HepG2 (cell line): ENCODE data around the gene CCDC88B. TPM values are rescaled to one million over a fixed set of nuclear protein-coding genes. Genes with fewer than 3 reads are reported as not detected.

Experiments
- ATAC-seq: fragments of 200-7000 bp; cut with Tn5 transposase; 3 replicates; pipeline ENCODE4 v1.9.1; 2020; ENCODE audit warnings: mild to moderate bottlenecking, moderate library complexity
- BruUV-seq: library from RNA; stranded (reverse); fragments of 400-500 nt; replicated peaks from 2 replicates; lab custom pipeline; 2021; lab: Mats Ljungman, UMichigan
- CTCF ChIA-PET: fragments of 300-600 bp; formaldehyde crosslinking; extraction: SDS; loops from one replicate; lab custom pipeline; 2021; ENCODE audit warnings: low total read pairs, inconsistent platforms, low intra/inter-chr PET ratio; lab: Yijun Ruan, JAX
- POLR2A ChIA-PET: fragments of 350-600 bp; sonication (Branson Sonifier 250); formaldehyde crosslinking; loops from one replicate; lab custom pipeline; 2020; ENCODE audit warnings: antibody characterized with exemption, inconsistent platforms; lab: Yijun Ruan, JAX
- DNase-seq: peaks from one replicate; pipeline ENCODE4 v3.0.0-alpha.2; 2015; ENCODE audit warnings: low spot score
- FAIRE-seq: peaks from 3 replicates; lab custom pipeline; 2011; peaks lifted over from hg19 to GRCh38; lab: Jason Lieb, UNC
- H2AFZ ChIP-seq: one replicate; pipeline ENCODE4 v1.6.1; 2011; ENCODE audit warnings: low read length, inconsistent platforms
- H3K27ac ChIP-seq: fragments of 300-600 bp; 3 replicates; pipeline ENCODE4 v1.8.0; 2011; ENCODE audit warnings: mixed run types, mild to moderate bottlenecking, mixed read lengths, low read length, inconsistent platforms; ENCODE audit not compliant: insufficient read depth; ENCODE audit errors: extremely low read length
- H3K27me3 ChIP-seq, 2 experiments: fragments of 200-600 bp in 1 of 2; 2 replicates in 1 of 2; 3 replicates in 1 of 2; pipeline versions ENCODE4 v1.6.0 to v1.8.0; 2011; ENCODE audit warnings: low read length in 2 of 2, mild to moderate bottlenecking in 2 of 2, moderate library complexity in 2 of 2, inconsistent platforms in 1 of 2; ENCODE audit not compliant: insufficient read depth in 2 of 2, control insufficient read depth in 1 of 2
- H3K36me3 ChIP-seq, 2 experiments: fragments of 200-600 bp in 1 of 2; replicated peaks in 1 of 2; 2 replicates in 1 of 2; 3 replicates in 1 of 2; pipeline versions ENCODE4 v1.5.1 to v1.8.0; 2011; ENCODE audit warnings: low read length in 2 of 2, inconsistent platforms in 1 of 2; ENCODE audit not compliant: insufficient read depth in 2 of 2, control insufficient read depth in 1 of 2
- H3K4me1 ChIP-seq: 2 replicates; pipeline ENCODE4 v1.5.1; 2012; ENCODE audit warnings: low read length, inconsistent platforms; ENCODE audit not compliant: insufficient read depth
- H3K4me2 ChIP-seq: 2 replicates; pipeline ENCODE4 v1.6.0; 2011; ENCODE audit warnings: low read depth, low read length, inconsistent platforms
- H3K4me3 ChIP-seq, 3 experiments: fragments of 200-600 bp in 1 of 3; sonication (generic), shearing (Covaris generic) in 1 of 3; replicated peaks in 1 of 3; 2 replicates each; pipeline ENCODE4 v1.5.1; 2011 to 2016; ENCODE audit warnings: low read length in 3 of 3, inconsistent platforms in 2 of 3, low read depth in 2 of 3, mild to moderate bottlenecking in 2 of 3, control low read depth in 1 of 3, mixed read lengths in 1 of 3; ENCODE audit not compliant: insufficient read depth in 1 of 3
- H3K79me2 ChIP-seq: one replicate; pipeline ENCODE4 v1.6.1; 2011; ENCODE audit warnings: low read length, inconsistent platforms; ENCODE audit not compliant: insufficient read depth
- H3K9ac ChIP-seq: 2 replicates; pipeline ENCODE4 v1.6.0; 2011; ENCODE audit warnings: mild to moderate bottlenecking, low read depth, low read length, inconsistent platforms; ENCODE audit not compliant: insufficient read depth
- H3K9me3 ChIP-seq: 2 replicates; pipeline ENCODE4 v1.5.1; 2012; ENCODE audit warnings: mild to moderate bottlenecking, low read length
- H4K20me1 ChIP-seq: 2 replicates; pipeline ENCODE4 v1.6.0; 2011; ENCODE audit warnings: inconsistent platforms, mild to moderate bottlenecking, low read length, moderate library complexity; ENCODE audit not compliant: insufficient read depth
- BCL6 ChIP-seq: IDR thresholded peaks from 2 replicates; pipeline ENCODE4 v1.6.1; 2016; ENCODE audit warnings: missing genetic modification reagents, missing compliant biosample characterization
- HMGA1 ChIP-seq: sonication (generic); formaldehyde crosslinking; conservative IDR thresholded peaks from 2 replicates; pipeline ENCODE4 v1.4.0; 2020; ENCODE audit warnings: missing genetic modification reagents
- HNF1A ChIP-seq, 2 experiments: sonication (generic) in 1 of 2; formaldehyde crosslinking in 1 of 2; IDR thresholded peaks; 2 replicates each; pipeline versions ENCODE4 v1.4.0 to v1.6.1; 2016 to 2020; ENCODE audit warnings: borderline replicate concordance in 1 of 2, low read depth in 1 of 2, mild to moderate bottlenecking in 1 of 2, missing genetic modification reagents in 1 of 2
- IRF2 ChIP-seq: IDR thresholded peaks from 2 replicates; pipeline ENCODE4 v1.6.1; 2018; ENCODE audit warnings: missing genetic modification reagents, missing compliant biosample characterization
- NCOR1 ChIP-seq: fragments of 200-600 bp; sonication (generic); IDR thresholded peaks from 2 replicates; pipeline ENCODE4 v1.7.0; 2017; ENCODE audit warnings: antibody characterized with exemption, low read length, borderline replicate concordance
- PCBP1 ChIP-seq: fragments of 200-400 bp; formaldehyde crosslinking; IDR thresholded peaks from 2 replicates; pipeline ENCODE4 v1.6.1; 2017; ENCODE audit warnings: mild to moderate bottlenecking, low read depth, low read length, borderline replicate concordance
- PLRG1 ChIP-seq: fragments of 450-650 bp; conservative IDR thresholded peaks from 2 replicates; pipeline ENCODE4 v1.6.1; 2016
- RARG ChIP-seq: sonication (generic); formaldehyde crosslinking; IDR thresholded peaks from 2 replicates; pipeline ENCODE4 v1.4.0; 2020; ENCODE audit warnings: low read depth, mild to moderate bottlenecking, missing genetic modification reagents
- RBM22 ChIP-seq: fragments of 200-400 bp; formaldehyde crosslinking; optimal IDR thresholded peaks from 2 replicates; pipeline ENCODE3; 2017; ENCODE audit warnings: mild to moderate bottlenecking, low read length, moderate library complexity
- SIN3B ChIP-seq: fragments of 150-350 bp; IDR thresholded peaks from 2 replicates; pipeline ENCODE4 v1.6.1; 2014; ENCODE audit warnings: low read length
- ZNF20 ChIP-seq: sonication (generic); formaldehyde crosslinking; IDR thresholded peaks from 2 replicates; pipeline ENCODE4 v1.4.0; 2020; ENCODE audit warnings: mild to moderate bottlenecking, moderate library complexity, missing genetic modification reagents
- ZNF24 ChIP-seq: fragments of 450-650 bp; IDR thresholded peaks from 2 replicates; pipeline ENCODE4 v1.6.1; 2017; ENCODE audit warnings: antibody characterized with exemption, mild to moderate bottlenecking
- ZNF431 ChIP-seq: sonication (generic); formaldehyde crosslinking; IDR thresholded peaks from 2 replicates; pipeline ENCODE4 v1.9.0; 2022; ENCODE audit warnings: missing genetic modification reagents, low read depth, mild to moderate bottlenecking, borderline replicate concordance
- ZNF549 ChIP-seq: sonication (generic); formaldehyde crosslinking; IDR thresholded peaks from 2 replicates; pipeline ENCODE4 v1.5.0; 2020; ENCODE audit warnings: missing genetic modification reagents
- ZNF556 ChIP-seq: sonication (generic); formaldehyde crosslinking; IDR thresholded peaks from 2 replicates; pipeline ENCODE4 v1.4.0; 2020; ENCODE audit warnings: mild to moderate bottlenecking, missing genetic modification reagents, borderline replicate concordance
- ZNF558 ChIP-seq: sonication (generic); formaldehyde crosslinking; IDR thresholded peaks from 2 replicates; pipeline ENCODE4 v1.9.0; 2022; ENCODE audit warnings: mild to moderate bottlenecking, missing genetic modification reagents, borderline replicate concordance
- ZNF660 ChIP-seq: sonication (generic); formaldehyde crosslinking; IDR thresholded peaks from 2 replicates; pipeline ENCODE4 v1.5.1; 2020; ENCODE audit warnings: mild to moderate bottlenecking, low read depth, missing genetic modification reagents, borderline replicate concordance
- ZNF703 ChIP-seq: sonication (generic); formaldehyde crosslinking; IDR thresholded peaks from 2 replicates; pipeline ENCODE4 v1.5.1; 2020; ENCODE audit warnings: missing genetic modification reagents, mild to moderate bottlenecking, moderate library complexity, borderline replicate concordance
- ZNF749 ChIP-seq: sonication (generic); formaldehyde crosslinking; IDR thresholded peaks from 2 replicates; pipeline ENCODE4 v1.8.0; 2022; ENCODE audit warnings: mild to moderate bottlenecking, missing genetic modification reagents, moderate library complexity, borderline replicate concordance
- ZSCAN20 ChIP-seq: sonication (generic); formaldehyde crosslinking; IDR thresholded peaks from 2 replicates; pipeline ENCODE4 v1.4.0; 2020; ENCODE audit warnings: missing genetic modification reagents, mild to moderate bottlenecking, borderline replicate concordance
- WGBS: methylation state at CpG from one replicate; pipeline ENCODE4 v1.1.6; 2017; ENCODE audit warnings: low lambda C conversion rate; 5-methylcytosine and 5-hydroxymethylcytosine counted together
- in situ Hi-C: cut with HindIII; loops from 2 replicates; pipeline ENCODE4 v1.10.0; 2017; ENCODE audit warnings: low pct_unique_long_range_greater_than_20kb; ENCODE audit not compliant: extremely low pct_ligation_motif_present
- intact Hi-C: fragments of 100-400 bp; cut with micrococcal nuclease; formaldehyde crosslinking; loops from one replicate; pipeline ENCODE4 v1.10.0; 2022; ENCODE audit not compliant: unreplicated experiment
- polyA plus RNA-seq, 8 experiments: library from polyadenylated mRNA; depleted of rRNA in 3 of 8; stranded (reverse) in 7 of 8; unstranded in 1 of 8; fragments of >200 nt; fragmentation: Illumina TruSeq in 4 of 8; extraction: Trizol in 4 of 8; gene quantifications; 2 replicates each; pipeline versions ENCODE4 v1.2.1 to v1.2.3, GENCODE V29; 2011 to 2016; ENCODE audit warnings: low read depth in 4 of 8, missing spikeins in 1 of 8, mixed read lengths in 1 of 8; ENCODE audit not compliant: insufficient read depth in 1 of 8
- total RNA-seq, 5 experiments: library from RNA; depleted of rRNA; stranded (reverse); fragments of >200 nt; fragmentation: Illumina TruSeq; extraction: Trizol; gene quantifications; 2 replicates each; pipeline ENCODE4 v1.2.3, GENCODE V29; 2016; ENCODE audit warnings: low read depth in 1 of 5

Gene CCDC88B
- total and polyA plus RNA-seq, 2 of the 13 experiments (the other 11 are each of a cell fraction or from before 2014, with no cell fraction given) = 3.6 to 4.8 TPM

- FAIRE-seq (peak; percentile 81), ATAC-seq (peak; percentile 55), DNase-seq (peak; percentile 80)
- H3K4me3 ChIP-seq = peak overlapping the region; percentile 51 to 79 (median 70)
- H2AFZ ChIP-seq = no peak overlapping the region
- no peaks in the 10 kb centered on the region for H4K20me1 ChIP-seq
- no peaks in the 10 kb centered on the region for H3K36me3 ChIP-seq
- WGBS = 3% methylated on average over 6 of the region's 46 CpGs
- peaks cover 15% of the 10 kb centered on the region for H3K79me2 ChIP-seq
- peaks cover 66% of the 10 kb centered on the region for H3K4me1 ChIP-seq
- in situ Hi-C loops = loop anchor here (5.0 kb wide), 1 partner anchor 62 kb away; the partner anchor contains the start of gene FKBP2
- no peaks in the 10 kb centered on the region for H3K9me3 ChIP-seq
- intact Hi-C loops = loop anchor here (2.0 to 10.0 kb wide), 3 partner anchors 34 to 120 kb away; partner anchors contain the start of genes PPP1R14B and STIP1
- peak overlapping the region; percentile 94 for H3K27ac ChIP-seq
- peak overlapping the region; percentile 88 for H3K9ac ChIP-seq
- BruUV-seq = TSS peak; percentile 99
- H3K27me3 ChIP-seq = peaks cover 3 to 13% of the 10 kb centered on the region in 2 experiments; a peak in 4 of 5 replicates
- CTCF ChIA-PET = interaction anchor here (1.3 to 2.4 kb wide), 2 partner anchors 33 to 100 kb away, joined by 7 to 12 read pairs; no protein-coding TSS in a partner anchor
- peak overlapping the region; percentile 84 for H3K4me2 ChIP-seq
- POLR2A ChIA-PET = interaction anchor here (0.6 to 5.5 kb wide), 21 partner anchors 12 to 474 kb away, joined by 3 to 103 read pairs (median 4); partner anchors contain the start of genes BAD, FKBP2, GPR137 and KCNK4
- TF ChIP-seq PCBP1 = no peak
- TF ChIP-seq HMGA1 (CRISPR knock-in tag) = no peak
- TF ChIP-seq RARG (CRISPR knock-in tag) = no peak
- TF ChIP-seq ZNF556 (CRISPR knock-in tag) = peak; percentile 42; the same call in 1 of the 2 replicates
- TF ChIP-seq ZSCAN20 (CRISPR knock-in tag) = 0 out of 2 replicates have a peak, but pooled peaks have one; percentile 46
- TF ChIP-seq ZNF749 = 0 out of 2 replicates have a peak, but pooled peaks have one; percentile 58
- TF ChIP-seq ZNF431 (CRISPR knock-in tag) = no peak; the same call in 1 of the 2 replicates
- no peak for TF ChIP-seq ZNF549 (CRISPR knock-in tag)
- no peak for TF ChIP-seq ZNF20 (CRISPR knock-in tag)
- TF ChIP-seq NCOR1 = peak; percentile 48; the same call in 1 of the 2 replicates
- TF ChIP-seq BCL6 = peak; percentile 94
- no peak for TF ChIP-seq ZNF703 (CRISPR knock-in tag)
- TF ChIP-seq IRF2 (CRISPR knock-in tag) = peak; percentile 70; the same call in 1 of the 2 replicates
- TF ChIP-seq ZNF660 (CRISPR knock-in tag) = no peak
- TF ChIP-seq ZNF558 (CRISPR knock-in tag) = no peak
- TF ChIP-seq PLRG1 = no peak
- TF ChIP-seq SIN3B = no peak
- TF ChIP-seq HNF1A (IDR thresholded peaks at IDR 0.05; ENCODE audit: low read depth) = no peak
- no peak for TF ChIP-seq HNF1A (CRISPR knock-in tag; IDR thresholded peaks at IDR 0.05; ENCODE audit: borderline replicate concordance)
- peak; percentile 34 for TF ChIP-seq RBM22
- TF ChIP-seq ZNF24 = peak; percentile 40; the same call in 1 of the 2 replicates
These were observed 35.5 kb upstream of the CCDC88B start for GRCh38 chr11:64304316-64305072.
